ENCODE measurements around the gene DNAH8.
"Not testable (repeated sequence)": the region's sequence is repeated elsewhere in the genome, so short reads cannot be mapped to it uniquely, and the experiment has no call there.

Gene DNAH8

GRCh38 chr6:38907264-38907663 is 192.2 kb downstream of the DNAH8 start:
- DNase-seq (ENCODE audit: low spot score) = no peak

DNA sequence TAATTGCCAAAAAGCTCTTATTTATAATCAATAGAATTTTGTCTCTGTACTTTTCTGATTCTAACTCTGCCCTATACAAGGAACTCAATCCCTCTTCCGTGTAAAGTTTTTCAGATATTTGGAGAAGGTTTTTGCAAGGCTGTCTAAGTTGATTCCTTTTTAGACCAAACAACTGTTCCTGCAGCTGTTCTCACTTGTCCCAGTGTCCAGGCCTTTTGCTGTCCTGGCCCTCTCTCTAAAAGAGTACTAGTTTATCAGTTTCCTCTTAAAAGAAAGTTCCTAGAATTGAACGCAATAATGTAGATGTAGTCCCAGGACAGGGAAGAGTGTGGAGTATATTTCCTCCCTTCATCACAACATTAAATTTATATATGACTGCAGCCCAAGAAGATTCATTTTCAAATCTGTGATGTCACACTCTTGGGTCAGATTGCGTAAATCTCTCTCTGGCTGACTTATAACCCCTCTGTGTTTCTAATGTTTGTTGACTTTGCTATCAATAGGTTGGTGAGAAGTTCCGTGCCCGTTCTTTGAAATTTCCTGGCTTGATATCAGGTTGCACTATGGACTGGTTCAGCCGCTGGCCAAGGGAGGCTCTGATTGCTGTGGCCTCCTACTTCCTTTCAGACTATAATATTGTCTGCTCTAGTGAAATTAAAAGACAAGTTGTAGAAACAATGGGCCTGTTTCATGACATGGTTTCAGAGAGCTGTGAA is 194.1 kb downstream of the DNAH8 start:
- peak; percentile 26 for DNase-seq (ENCODE audit: low spot score)

DNA sequence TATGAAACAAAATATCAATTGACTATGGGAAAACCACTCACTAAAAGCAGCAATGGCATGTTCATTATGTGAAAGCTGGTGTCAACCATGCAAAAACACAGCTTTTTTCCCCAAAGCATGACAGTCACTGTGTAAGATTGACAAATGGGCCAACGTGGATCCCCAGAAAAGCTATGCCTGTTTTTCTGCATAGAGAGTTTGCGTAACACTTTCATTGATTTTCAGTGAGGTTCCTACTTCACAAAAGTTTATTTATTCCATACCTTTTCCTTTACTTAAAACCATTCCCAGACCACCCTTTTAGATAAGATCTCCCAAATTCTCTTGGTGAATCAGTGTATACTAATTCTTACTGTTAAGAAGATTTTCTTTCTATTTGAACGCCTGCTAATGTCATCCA is 195.1 kb downstream of the DNAH8 start:
- DNase-seq (ENCODE audit: low spot score) = no peak

- no peak for DNase-seq (ENCODE audit: low spot score)
Observed at GRCh38 chr6:38912378-38912777, 197.3 kb downstream of the DNAH8 start.

GRCh38 chr6:38915205-38915925 is 200.3 kb downstream of the DNAH8 start:
- DNase-seq (ENCODE audit: low spot score) = no peak

GRCh38 chr6:38921540-38921939 is 206.4 kb downstream of the DNAH8 start:
- not testable (repeated sequence) for DNase-seq (ENCODE audit: low spot score)

- DNase-seq (ENCODE audit: low spot score) = no peak
Observed at GRCh38 chr6:38924791-38925509, 209.8 kb downstream of the DNAH8 start.

DNA sequence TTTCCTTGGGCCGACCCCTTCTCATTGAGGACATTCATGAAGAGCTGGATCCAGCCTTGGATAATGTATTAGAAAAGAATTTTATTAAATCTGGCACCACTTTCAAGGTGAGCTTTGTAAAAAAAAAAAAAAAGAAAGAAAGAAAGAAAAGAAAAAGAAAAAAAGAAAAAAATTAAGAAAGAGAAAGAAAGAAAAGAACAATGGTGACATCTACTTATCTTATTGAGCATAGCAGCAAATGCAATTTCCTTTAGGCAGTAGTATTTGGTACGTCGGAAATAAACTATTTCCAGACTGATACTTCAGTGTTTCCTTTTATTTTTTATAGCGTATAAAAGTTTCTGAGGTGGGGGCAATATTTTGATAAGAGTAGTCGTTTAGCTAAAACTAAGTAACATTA is 214.4 kb downstream of the DNAH8 start:
- DNase-seq (ENCODE audit: low spot score) = no peak

- DNase-seq (ENCODE audit: low spot score) = peak; percentile 7
Observed at GRCh38 chr6:38933426-38933825, 218.3 kb downstream of the DNAH8 start.

DNA sequence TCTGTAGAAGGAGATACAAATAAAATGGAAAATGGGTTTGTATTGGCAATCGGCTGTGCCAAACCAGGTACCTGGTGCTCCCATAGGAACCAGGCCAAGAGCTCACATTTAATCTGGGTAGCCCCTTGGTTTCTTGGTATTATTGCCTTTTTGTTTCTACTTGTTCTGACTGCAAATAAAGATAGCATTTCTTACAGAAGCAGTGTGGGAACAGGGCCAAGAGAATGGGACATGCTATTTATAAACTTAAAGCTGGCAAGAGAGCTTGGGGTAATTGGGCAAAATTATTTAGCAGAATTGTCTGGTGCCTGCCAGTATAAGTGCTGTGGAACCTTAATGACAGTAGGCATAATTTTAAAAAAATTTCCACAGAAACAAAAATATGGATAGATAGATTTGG is 219.9 kb downstream of the DNAH8 start:
- no peak for DNase-seq (ENCODE audit: low spot score)

- DNase-seq (ENCODE audit: low spot score) = no peak
Observed at GRCh38 chr6:38937839-38938613, 222.9 kb downstream of the DNAH8 start.

DNA sequence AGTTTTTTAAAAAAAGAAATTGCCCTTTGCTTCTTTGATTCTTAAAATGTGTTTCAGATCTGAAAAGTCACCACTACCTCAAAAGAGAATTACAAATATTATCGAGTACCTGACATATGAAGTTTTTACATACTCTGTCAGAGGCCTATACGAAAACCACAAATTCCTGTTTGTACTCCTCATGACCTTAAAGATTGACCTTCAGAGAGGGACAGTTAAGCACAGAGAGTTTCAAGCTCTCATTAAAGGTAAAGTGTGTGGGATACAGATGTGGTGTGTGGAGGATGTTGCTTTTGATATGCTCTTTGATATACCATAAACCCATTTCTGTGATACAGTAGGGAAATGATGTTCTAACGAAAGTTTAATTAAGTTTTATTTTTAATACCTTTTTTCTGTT is 223.6 kb downstream of the DNAH8 start:
- no peak for DNase-seq (ENCODE audit: low spot score)

- DNase-seq (ENCODE audit: low spot score) = no peak
Observed at GRCh38 chr6:38942442-38942841, 227.3 kb downstream of the DNAH8 start.

GRCh38 chr6:38942965-38943364 is 227.9 kb downstream of the DNAH8 start:
- no peak for DNase-seq (ENCODE audit: low spot score)

GRCh38 chr6:38943964-38944363 is 228.9 kb downstream of the DNAH8 start:
- DNase-seq (ENCODE audit: low spot score) = no peak

DNA sequence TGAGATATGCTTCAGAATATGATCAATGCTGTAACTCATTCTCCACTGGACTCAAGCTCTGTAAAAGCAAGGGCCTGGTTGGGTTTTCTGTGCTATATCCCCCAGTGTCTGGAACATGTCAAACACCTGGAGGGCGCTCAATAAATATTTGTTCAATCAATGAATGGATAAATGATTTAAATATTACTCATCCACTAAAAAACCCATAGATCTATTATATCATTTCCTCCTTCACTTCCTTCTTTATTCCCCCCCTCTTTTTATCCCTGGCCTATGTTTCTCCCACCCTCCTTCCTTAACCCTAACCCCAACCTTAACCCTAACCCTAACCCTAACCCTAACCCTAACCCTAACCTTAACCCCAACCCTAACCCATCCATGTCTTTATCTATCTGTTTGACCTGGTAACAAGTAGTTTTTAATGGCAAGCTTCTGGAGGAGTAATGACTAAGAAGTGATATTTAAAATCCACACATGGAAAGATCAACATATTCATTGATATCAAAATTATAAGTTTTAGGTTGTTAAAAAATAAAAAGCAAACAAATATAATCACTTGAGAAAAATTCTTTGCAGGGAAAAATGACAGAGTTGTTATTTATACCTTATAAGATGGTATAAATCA is 229.7 kb downstream of the DNAH8 start:
- DNase-seq (ENCODE audit: low spot score) = no peak

DNA sequence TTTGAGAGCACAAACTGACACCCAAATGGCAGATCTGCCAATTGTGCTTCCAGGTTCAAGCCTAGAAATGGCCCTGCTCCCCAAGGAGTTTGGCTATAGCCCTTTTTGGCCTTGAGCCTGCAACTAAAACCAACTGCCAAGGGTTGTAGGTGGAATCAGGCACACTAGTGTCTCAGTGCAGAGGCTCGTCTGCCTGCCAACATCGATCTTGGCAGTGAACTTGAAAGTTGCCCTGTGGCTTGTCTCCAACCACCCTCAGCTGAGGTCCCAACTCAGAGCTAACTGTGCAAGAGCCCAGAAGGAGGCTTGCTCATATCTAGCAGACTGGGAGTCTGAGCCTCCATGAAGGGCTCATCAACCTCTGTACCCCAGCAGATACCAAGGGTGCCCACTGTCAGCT is 240.8 kb downstream of the DNAH8 start:
- DNase-seq (ENCODE audit: low spot score) = no peak

- no peak for DNase-seq (ENCODE audit: low spot score)
Observed at GRCh38 chr6:38957426-38957825, 242.3 kb downstream of the DNAH8 start.

- DNase-seq (ENCODE audit: low spot score) = no peak
Observed at GRCh38 chr6:38959138-38959537, 244.0 kb downstream of the DNAH8 start.

GRCh38 chr6:38968702-38969149 is 253.6 kb downstream of the DNAH8 start:
- no peak for DNase-seq (ENCODE audit: low spot score)

DNA sequence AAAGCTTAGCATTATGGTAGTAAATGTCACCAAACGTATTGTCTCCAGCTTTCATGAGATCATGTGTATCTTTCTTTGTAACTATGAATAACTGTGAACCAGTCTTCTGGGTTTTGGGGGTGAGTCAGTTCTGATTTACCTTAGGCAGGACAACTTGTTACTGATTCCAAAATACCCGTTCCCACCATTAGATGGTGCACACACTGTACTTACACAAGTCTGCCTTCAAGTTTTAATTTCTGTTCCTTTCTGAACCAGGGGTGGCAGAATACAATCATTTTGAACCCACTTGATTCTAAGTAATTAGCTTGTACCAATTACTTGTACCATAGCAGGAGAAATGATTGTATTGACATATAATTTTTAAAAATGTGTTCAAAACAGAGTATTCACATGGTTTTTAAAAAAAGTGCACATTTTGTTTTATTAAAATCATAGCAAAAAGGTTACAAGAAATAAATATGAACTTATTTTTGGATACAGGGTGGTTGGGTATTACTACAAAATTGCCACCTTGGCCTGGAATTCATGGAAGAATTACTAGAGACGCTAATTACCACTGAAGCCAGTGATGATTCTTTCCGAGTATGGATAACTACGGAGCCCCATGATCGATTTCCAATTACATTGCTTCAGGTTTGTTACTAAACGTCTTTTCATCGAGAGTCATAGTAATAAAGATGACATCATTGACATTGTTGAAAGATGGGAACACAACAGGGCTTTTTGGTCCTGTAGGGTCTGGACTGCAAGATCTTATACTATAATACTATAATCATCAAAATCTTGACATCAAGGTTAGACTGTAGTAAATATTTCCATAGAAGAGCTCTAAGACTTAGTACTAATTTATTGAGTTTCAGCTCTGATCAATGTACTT is 258.3 kb downstream of the DNAH8 start:
- peak; percentile 52 for DNase-seq (ENCODE audit: low spot score)
